Stimulated activated CD4-positive, alpha-beta T cell treated with anti-CD3 and anti-CD28 coated beads, Interleukin-12 subunit alpha, Interleukin-12 subunit beta, amount 100 ng/mL, for 24 hours (primary cell): ENCODE measurements around the gene CCDC90B.
"Not testable (repeated sequence)": the region's sequence is repeated elsewhere in the genome, so short reads cannot be mapped to it uniquely, and the experiment has no call there.

Experiments used
- DNase-seq, 2 experiments: peaks; one replicate each; pipeline ENCODE4 v3.0.0-alpha.2; 2020; ENCODE audit warnings: low read depth in 2 of 2

Gene CCDC90B

DNA sequence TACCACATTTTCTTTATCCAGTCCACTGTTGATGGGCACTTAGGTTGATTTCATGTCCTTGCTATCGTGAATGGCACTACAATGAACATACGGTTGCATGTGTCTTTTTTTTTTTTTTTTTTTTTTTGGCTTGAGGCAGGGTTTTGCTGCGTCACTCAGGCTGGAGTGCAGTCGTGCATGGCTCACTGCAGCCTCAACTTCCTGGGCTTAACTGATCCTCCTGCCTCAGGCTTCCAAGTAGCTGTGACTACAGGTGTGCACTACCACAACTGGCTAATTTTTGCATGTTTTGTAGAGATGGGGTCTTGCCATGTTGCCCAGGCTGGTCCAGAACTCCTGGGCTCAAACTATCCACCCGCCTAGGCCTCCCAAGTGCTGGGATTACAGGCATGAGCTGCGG, 1.5 kb upstream of the CCDC90B start:
- no peak for DNase-seq

DNA sequence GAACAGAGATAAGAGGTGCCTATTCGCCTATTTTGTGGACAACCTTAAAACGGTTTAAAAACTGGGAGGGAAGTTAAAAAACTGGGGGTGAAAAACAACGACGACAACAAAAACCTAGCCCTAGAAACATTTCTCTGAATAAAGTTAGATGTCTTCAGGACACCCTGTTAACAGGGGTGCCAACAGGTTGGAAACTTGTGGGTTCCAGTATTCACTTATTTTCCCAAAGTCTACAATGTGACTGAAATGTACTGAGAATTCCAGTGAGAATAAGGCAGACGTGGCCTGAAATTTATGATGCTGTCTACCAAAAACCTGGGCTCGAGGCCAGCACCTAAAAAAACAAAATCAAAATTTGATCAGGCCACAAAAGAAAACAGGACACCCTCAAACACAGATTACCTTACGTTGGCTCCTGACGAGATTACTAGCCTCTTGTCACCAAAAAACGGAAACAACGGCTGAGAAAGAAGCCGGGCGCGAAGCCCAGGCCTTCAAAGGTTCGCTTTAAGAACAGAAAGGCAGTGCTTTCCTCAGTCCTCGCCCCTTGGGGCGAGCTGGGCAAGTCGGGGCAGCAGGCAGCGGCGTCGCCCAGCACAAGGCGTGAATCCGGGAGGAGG, 906 bp downstream of the CCDC90B start:
- no peak for DNase-seq

DNA sequence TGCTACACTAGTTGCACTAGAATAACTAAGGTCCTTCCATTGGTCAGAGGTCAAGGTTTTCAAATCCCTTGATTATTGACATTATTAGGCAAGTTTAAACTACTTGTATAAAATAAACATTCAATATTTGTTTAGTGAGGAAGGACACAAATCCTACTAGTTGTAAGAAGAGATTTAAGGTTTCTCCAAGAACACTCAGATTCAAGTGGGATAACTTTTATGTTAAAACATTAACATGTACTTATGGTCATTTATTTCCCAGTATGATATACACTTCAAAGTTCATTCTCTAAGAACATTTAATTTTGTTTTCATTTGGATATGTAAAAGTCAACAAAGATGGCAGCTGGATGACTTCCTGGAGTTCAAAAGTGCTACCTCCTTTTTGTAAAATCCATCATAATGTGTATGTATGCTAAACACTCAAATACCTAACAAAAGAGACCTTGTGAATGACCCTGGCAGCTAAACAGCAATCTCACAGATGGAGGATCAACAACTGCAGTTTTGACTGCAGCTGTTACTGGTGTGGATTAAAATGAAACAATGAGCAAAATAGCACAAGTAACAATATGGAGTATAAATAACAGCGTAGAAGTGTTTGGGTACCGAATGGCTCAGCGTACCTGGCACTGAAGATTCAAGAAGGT, 1.5 kb downstream of the CCDC90B start:
- DNase-seq = no peak

DNA sequence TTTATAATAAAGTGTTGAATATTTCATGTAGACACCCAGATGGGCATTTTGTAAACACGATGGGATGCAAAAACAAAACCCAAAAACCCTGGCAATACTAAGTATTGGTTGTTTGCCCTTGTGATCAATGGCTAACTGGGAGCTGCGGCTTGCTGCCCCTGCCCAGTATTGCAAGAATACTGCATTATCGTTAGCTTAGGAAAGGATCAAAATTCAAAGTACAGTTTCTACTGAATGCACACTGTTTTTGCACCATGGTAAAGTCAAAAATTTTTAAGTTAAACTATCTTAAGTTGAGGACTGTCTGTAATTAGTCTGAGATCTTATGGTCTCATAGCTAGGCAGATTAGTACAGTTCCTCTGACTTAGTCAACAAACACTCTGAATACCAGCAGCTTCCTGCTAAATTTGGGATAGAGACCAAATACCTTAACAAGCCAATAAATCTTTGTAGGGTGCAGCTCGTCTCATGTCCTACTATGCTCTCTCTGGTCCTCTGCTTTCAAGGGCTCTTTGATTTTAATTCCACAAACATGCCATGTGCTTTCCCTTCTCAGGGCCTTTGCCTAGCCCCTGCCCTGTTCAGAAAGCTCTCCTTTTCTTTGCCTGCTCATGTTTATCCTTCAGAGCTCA, 4.0 kb downstream of the CCDC90B start:
- DNase-seq = no peak

DNA sequence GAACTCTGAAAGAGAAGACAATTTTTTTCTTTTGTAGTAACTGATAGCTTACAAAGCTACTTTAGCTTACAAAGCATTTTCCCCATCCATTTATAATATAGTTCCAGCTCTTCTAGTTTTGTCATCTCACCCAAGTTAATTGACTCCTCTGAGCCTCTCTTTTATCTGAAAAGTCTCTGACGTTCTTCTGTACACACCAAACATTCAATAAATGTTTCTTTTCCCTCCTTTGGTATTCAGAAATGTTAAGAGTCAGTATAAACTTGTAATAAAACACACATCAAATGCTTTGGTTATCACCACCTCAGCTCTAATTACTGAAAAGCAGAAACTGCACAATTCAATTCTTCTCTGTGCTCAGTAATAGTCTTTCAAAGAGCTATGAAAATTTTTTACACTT, 5.9 kb downstream of the CCDC90B start:
- DNase-seq = no peak

DNA sequence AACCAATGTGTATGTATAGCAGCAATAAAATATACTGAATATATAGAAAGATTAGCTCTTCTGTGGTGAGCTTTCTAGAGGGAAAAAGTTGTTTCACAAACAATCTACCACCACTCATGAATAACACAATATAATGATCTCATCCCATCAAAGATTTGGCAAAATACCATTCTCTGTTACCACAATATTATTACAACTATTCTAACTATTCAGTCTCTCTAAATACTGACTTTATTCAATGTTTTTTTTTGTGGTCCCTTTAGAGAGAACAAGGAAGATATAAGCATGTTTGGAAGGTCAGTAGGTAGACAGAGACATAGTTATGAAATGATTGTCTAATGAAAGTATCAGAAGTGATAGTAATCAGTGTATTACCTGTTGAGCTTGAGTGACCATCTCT, 7.8 kb downstream of the CCDC90B start:
- DNase-seq = no peak

DNA sequence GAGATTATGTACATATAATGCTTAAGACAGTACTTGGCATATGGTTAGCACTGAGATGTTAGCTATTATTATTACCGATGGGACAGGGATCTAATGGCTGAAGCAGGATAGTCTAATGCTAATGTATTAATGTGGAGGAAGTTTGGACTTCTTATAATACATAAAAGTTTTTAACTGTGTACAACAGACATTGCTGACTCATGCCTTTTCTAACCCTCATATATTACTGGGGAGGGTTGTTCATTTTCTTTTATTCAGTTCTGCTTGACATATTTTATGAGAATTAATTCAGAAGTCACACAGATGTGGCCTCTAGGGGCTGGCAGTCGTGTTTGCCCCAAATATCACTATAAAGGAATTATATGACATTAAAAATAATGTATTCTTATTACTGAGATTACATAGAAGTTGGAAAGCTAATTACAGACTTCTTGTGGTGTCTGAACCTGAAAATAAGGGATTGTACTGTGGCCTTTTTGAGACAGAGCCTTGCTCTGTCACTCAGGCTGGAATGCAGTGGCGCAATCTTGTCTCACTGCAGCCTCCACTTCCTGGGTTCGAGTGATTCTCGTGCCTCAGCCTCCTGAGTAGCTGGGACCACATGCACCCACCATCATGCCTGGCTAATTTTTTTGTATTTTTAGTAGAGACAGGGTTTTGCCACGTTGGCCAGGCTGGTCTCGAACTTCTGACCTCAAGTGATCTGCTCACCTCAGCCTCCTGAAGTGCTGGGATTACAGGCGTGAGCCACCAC, 10.1 kb downstream of the CCDC90B start:
- no peak for DNase-seq

DNA sequence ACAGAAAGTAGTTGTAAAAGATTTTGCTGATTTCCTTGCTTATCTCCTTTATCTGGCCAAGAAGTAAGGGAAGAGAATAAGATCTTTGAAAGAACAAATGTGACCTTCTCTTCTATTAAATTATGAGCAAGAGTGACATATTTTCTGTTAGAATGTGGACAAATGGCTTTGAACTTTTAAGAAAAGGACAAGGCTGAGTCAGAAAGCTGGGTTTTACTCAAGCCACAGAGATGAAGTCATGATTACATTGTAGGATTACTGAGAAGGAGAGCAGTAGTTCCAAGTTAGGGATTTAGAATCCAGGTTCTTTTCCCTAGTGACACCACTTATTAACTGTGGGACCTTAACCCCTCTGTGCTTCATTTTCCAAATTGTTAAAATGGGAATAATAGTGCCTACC, 13.5 kb downstream of the CCDC90B start:
- DNase-seq = no peak

DNA sequence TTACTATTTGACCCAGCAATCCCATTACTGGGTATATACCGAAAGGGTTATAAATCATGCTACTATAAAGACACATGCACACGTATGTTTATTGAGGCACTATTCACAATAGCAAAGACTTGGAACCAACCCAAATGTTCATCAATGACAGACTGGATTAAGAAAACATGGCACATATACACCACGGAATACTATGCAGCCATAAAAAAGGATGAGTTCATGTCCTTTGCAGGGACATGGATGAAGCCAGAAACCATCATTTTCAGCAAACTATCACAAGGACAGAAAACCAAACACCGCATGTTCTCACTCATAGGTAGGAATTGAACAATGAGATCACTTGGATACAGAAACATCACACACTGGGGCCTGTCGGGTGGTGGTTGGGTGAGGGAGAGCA, 14.4 kb downstream of the CCDC90B start:
- not testable (repeated sequence) for DNase-seq

DNA sequence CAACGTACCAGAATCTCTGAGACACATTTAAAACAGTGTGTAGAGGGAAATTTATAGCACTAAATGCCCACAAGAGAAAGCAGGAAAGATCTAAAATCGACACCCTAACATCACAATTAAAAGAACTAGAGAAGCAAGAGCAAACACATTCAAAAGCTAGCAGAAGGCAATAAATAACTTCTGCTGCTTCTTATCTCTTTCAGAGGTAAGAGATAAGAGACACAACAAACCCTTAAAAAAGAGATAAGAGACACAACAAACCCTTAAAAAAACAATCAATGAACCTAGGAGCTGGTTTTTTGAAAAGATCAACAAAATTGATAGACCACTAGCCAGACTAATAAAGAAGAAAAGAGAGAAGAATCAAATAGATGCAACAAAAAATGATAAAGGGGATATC, 17.1 kb downstream of the CCDC90B start:
- not testable (repeated sequence) for DNase-seq

DNA sequence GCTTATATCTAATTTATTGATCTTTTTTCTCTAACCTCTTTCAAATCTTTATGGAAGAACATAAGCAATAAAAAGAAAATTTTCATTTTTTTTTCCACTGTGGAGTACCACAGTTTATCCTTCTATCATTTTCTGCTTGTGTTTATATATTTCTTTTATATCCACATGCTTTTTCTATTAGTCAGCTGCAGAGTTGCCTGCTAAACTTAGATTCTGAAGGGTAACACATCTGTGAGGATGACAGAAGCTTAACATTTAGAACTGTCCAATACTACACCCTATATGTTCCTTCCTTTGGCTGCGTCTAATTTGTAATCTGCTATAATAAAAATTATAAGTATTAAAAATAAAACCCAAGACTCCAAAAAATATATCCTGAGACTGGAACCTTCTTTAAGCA, 20.8 kb downstream of the CCDC90B start:
- DNase-seq = no peak

DNA sequence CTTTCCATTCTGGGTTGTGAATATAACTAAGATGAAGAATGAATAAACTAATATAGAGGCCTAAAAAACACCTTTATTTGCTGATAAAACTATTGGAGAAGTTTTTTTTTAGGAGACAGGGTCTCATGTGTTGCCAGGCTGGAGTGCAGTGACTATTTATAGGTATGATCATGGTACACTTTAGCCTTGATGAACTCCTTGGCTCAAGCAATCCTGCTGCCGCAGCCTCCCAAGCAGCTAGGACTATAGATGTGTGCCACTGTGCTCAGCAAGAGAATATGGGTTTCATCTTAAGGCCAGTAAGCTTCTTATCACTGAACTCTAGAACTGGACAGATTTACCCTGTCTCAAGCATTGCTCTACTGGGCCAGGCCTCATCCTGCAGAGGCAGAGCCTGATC, 26.6 kb downstream of the CCDC90B start:
- DNase-seq = no peak

DNA sequence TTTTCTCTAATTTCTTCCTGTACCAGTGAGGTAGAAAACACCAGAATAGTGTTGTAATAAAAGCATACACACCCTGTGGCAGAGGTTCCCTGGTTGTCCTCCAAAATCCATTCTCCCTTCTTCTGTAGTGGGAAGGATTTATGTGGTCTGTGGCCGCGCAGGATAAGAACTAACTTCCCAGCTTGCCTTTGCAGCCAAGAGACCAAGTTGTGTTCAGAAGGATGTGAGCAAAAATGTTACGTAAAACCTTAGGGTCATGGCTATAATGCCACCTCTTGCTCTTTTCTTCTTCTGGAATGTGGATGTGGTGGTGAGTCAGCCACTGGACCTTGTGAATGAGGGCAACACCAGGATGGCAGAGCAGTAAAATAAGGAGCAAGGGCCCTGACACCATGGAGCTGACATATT, 28.4 kb downstream of the CCDC90B start:
- DNase-seq = no peak

DNA sequence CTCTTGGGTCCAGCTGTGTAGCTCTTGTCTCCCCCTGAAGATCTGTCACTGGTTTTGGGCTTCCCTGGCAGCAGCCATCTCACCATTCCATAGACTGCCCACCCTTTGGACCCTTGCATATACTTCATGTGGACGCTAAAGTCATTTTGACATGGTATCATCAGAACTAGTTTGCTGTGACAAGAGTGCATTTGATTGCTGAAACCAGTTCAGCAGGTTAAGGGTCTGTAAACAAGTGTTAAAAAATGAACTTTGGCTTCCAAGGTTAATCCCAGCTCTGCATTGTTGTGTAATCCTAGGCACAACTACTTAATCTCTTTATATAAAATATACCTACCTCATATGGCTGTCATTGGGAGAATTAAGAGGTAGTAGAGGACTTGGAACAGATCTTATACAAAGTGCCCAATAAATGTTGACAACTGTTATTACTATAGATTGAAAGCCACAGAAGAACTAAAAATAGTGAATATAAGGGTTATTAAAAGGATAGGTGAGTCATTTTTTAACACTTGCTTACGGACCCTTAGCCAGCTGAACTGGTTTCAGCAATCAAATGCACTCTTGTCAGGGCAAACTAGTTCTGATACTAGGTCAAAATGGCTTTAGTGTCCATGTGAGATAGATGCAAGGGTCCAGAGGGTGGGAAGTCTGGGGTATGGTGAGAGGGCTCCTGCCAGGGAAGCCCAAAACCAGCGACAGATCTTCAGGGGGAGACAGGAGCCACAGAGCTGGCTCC, 29.4 kb downstream of the CCDC90B start:
- DNase-seq = no peak

DNA sequence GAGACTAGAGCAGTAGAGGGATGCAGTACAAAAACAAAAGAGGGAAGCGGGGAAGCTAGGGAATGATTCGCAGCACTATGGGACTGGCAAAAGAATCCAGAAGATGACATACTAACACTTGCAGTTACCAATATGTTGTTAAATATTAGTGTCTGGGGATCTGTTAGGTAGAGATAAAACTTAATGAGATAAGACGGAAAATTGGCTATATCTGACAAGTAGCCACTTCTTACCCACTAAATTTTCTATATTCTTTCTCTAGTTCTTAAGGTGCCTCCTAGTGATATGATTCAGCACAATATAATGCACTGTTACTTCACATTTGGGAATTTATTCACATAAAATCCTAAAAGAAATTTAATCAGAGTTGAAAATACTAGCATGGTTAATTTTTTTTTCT, 30.8 kb downstream of the CCDC90B start:
- no peak for DNase-seq

DNA sequence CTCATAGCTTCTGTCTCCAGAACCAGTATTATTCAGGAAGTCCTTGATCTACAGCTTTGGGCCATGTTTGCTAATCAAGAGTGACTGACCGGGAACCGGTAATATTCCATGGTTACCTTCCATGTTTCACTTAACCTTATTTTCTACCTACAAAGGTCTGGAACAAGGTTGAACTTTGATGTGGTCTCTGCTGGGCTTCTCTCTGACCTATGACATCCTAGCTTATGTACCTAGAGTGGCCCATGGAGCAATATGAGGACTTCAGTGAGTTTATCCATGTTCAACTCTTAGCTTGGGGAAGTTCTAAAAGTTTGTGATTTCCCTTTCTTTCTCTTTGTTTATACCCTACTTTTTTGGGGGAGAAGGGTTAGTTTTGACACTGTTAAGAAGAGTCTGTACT, 33.2 kb downstream of the CCDC90B start:
- DNase-seq = no peak

DNA sequence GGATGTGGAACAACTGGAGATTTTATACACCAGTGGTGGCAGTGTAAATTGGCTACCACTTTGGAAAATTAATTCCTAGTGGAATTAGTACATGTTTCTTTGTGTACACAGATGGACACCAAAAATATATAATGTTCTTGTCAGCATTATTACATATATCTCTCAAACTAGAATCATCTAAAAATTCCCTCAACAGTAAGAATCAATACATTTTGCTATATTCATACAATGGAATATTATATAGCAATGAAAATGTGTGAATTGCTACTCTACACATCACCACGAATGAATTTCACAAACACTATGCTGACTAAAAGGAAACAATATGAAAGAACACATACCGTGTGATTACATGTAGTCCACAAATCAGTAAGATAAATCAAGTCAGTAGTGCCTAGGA, 33.9 kb downstream of the CCDC90B start:
- DNase-seq = no peak

DNA sequence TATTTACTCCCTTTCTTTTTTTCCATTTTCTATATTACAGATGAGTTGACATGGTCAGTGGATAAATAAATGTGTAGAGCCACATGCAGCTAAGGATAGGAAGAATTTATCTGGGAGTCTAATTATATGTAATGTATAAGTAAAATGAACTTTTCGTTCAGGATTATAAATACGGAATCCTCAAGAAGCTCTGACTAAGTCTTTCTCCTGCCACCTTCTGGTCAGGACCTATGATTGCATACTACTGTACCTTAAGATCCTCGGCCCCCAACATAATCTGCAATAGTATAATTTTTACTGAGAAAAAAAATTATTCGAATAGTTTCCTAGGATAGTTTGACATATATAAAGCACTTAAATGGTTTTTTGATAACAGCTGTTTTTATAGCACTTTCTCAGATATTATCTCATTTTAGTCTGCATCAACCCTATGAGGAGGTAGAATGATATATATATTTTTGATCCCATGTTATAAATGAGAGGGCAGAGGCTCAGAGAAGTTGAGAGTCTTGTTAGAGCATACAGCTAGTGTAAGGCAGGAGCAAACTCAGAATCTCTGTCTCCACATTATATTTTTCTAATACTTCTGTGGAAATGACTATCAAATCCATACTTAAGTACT, 36.1 kb downstream of the CCDC90B start:
- DNase-seq = no peak

DNA sequence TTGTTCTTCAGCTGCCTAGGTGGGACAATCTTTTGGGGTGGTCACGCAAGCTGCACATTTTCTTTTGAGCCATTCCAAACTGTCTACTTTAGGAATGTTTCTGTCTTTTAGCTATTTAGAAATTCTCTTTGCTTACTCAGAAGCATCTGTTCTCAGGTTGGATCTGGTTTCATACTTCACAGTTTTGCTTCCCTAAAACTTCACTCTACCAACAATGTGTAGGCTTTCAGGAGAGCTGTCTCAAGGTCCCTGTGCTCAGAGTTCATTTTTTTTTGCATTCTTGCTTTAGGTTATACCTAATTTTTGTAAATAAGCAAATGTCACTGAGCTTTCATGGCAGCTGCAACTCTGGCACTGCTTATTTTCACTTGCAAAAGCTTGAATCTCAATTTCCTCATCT, 36.7 kb downstream of the CCDC90B start:
- DNase-seq = no peak

DNA sequence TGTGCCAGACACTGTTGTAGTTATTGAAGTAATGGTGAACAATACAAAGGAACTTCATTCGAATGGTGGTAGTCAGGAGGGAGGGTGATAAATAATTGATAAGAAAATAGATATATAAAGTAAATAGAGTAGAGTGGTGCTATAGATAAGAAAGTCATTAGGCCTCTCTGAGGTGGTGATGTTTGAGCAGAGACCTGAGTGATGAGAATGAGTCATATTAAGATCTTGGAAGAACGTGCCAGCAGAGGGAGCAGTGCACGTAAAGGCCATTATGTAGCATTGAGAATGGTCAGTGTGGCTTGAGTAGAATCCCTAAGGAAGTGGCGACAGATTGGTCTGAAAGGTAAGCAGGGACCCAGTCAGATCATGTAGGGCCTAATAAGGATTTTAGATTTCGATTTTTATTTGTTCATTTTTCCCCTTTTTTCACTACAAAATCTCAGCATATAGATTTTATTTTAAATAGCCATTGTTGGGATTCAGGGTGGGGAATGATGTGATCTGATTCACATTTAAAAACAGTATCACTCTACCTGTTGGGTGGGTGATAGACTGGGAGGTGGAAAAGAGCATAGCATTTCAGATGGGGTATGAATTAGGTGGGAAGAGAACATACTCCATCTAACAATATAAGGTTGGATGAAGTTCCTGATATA, 44.7 kb downstream of the CCDC90B start:
- DNase-seq = no peak

DNA sequence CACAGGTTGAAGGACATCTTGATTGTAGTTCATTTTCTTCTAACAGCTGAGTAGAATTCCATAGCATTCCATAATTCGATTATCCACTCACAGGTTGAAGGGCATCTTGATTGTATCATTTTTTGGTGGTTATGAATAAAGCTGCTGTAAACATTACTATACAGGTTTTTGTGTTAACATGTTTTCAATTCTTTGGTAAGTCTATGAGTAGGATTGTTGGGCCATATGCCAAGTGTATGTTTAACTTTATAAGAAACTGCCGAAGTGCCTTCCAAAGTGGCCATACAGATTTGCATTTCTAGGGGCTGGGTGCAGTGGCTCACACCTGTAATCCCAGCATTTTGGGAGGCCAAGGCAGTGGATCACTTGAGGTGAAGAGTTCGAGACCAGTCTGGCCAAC, 48.1 kb downstream of the CCDC90B start:
- no peak for DNase-seq
